OCI-LY7 (cell line): ENCODE results near the gene CINP. TPM values are rescaled to one million over a fixed set of nuclear protein-coding genes. Genes with fewer than 3 reads are reported as not detected.
A peak's percentile ranks its signal among the peaks of the same experiment; 100 is the strongest.

ENCODE experiments used
- BruUV-seq: library from RNA; stranded (reverse); fragments of 400-500 nt; replicated peaks from 2 replicates; lab custom pipeline; 2021; lab: Mats Ljungman, UMichigan
- CTCF ChIA-PET: fragments of 300-600 bp; sonication (Branson Sonifier 250); formaldehyde crosslinking; loops from one replicate; lab custom pipeline; 2022; ENCODE audit warnings: antibody characterized with exemption; ENCODE audit not compliant: unreplicated experiment; lab: Charles Lee
- POLR2A ChIA-PET: fragments of 300-600 bp; sonication (Branson Sonifier 250); formaldehyde crosslinking; loops from one replicate; lab custom pipeline; 2022; ENCODE audit warnings: antibody characterized with exemption; lab: Charles Lee
- DNase-seq: peaks from one replicate; pipeline ENCODE4 v3.0.0-alpha.2; 2015; ENCODE audit warnings: low spot score
- H2AFZ ChIP-seq: fragments of 200-600 bp; sonication (generic), shearing (Covaris generic); 2 replicates; pipeline ENCODE4 v1.6.1; 2014; ENCODE audit warnings: mild to moderate bottlenecking, antibody characterized with exemption, low read length, moderate library complexity
- H3K27ac ChIP-seq: fragments of 200-600 bp; sonication (generic); 2 replicates; pipeline ENCODE4 v1.5.1; 2014; ENCODE audit warnings: mixed run types, low read depth, mild to moderate bottlenecking, moderate library complexity, low read length, inconsistent platforms; ENCODE audit not compliant: poor library complexity, severe bottlenecking
- H3K36me3 ChIP-seq: fragments of 200-600 bp; sonication (generic); 2 replicates; pipeline ENCODE4 v1.6.1; 2014; ENCODE audit warnings: mild to moderate bottlenecking, antibody characterized with exemption, low read length, moderate library complexity, mixed read lengths; ENCODE audit not compliant: insufficient read depth
- H3K4me1 ChIP-seq: fragments of 200-600 bp; sonication (generic); 2 replicates; pipeline ENCODE4 v1.5.1; 2014; ENCODE audit warnings: mild to moderate bottlenecking, low read length; ENCODE audit not compliant: insufficient read depth, poor library complexity, severe bottlenecking
- H3K4me2 ChIP-seq: fragments of 200-600 bp; sonication (generic); 2 replicates; pipeline ENCODE4 v1.6.1; 2014; ENCODE audit warnings: mild to moderate bottlenecking, low read length
- H3K4me3 ChIP-seq: fragments of 200-600 bp; sonication (generic); 2 replicates; pipeline ENCODE4 v1.5.1; 2014; ENCODE audit warnings: mild to moderate bottlenecking, low read depth, low read length; ENCODE audit not compliant: poor library complexity, severe bottlenecking
- H3K79me2 ChIP-seq: fragments of 200-600 bp; sonication (generic); 2 replicates; pipeline ENCODE4 v1.6.1; 2016; ENCODE audit warnings: low read depth, mild to moderate bottlenecking, low read length, moderate library complexity, mixed read lengths; ENCODE audit not compliant: insufficient read depth
- H3K9me2 ChIP-seq: fragments of 200-600 bp; sonication (generic); 2 replicates; pipeline ENCODE4 v1.6.1; 2016; ENCODE audit warnings: mild to moderate bottlenecking, low read length, mixed read lengths; ENCODE audit not compliant: insufficient read depth
- H3K9me3 ChIP-seq: fragments of 200-600 bp; sonication (generic); 2 replicates; pipeline ENCODE4 v1.6.1; 2014; ENCODE audit warnings: mild to moderate bottlenecking, mixed run types, low read length, mixed read lengths
- H4K20me1 ChIP-seq: fragments of 200-600 bp; sonication (generic); 2 replicates; pipeline ENCODE4 v1.6.1; 2014; ENCODE audit warnings: mild to moderate bottlenecking, antibody characterized with exemption, low read length, moderate library complexity, mixed read lengths; ENCODE audit not compliant: insufficient read depth
- CTCF ChIP-seq: fragments of 200-600 bp; sonication (generic); conservative IDR thresholded peaks from 2 replicates; pipeline ENCODE4 v1.5.1; 2014; ENCODE audit warnings: mild to moderate bottlenecking, antibody characterized with exemption, low read length, moderate library complexity, mixed read lengths
- EZH2phosphoT487 ChIP-seq: fragments of 200-600 bp; sonication (generic); IDR thresholded peaks from 2 replicates; pipeline ENCODE4 v1.6.1; 2018; ENCODE audit warnings: low read depth, borderline replicate concordance, mild to moderate bottlenecking, mixed run types, antibody characterized with exemption, low read length, moderate library complexity, mixed read lengths
- intact Hi-C: fragments of 100-400 bp; cut with micrococcal nuclease; formaldehyde crosslinking; loops from one replicate; pipeline ENCODE4 v1.10.0; 2022; ENCODE audit not compliant: unreplicated experiment
- total RNA-seq, 2 experiments: library from RNA; depleted of rRNA in 1 of 2; stranded (reverse); fragments of >200 nt in 1 of 2; shearing (Covaris generic) in 1 of 2; gene quantifications; 2 replicates each; pipeline ENCODE4 v1.2.3, GENCODE V29; 2014 to 2022

The CINP gene
- total RNA-seq, 2 experiments from 2014 or later: 28.2 to 29.8 TPM

GRCh38 chr14:102325791-102326345 is 36.8 kb downstream of the CINP start:
- H3K4me1 ChIP-seq: peaks cover 8% of the 10 kb centered on the region
- intact Hi-C loops: no loop called here
- no peak overlapping the region for H3K4me2 ChIP-seq
- peaks cover under 1% of the 10 kb centered on the region; the same call in 1 of the 2 replicates for H3K79me2 ChIP-seq
- H3K4me3 ChIP-seq: no peak overlapping the region
- no peak for TF ChIP-seq CTCF
- no peak for TF ChIP-seq EZH2phosphoT487
- peaks cover 28% of the 10 kb centered on the region; the same call in 1 of the 2 replicates for H3K36me3 ChIP-seq
- no peak overlapping the region for H2AFZ ChIP-seq
- no peaks in the 10 kb centered on the region for H3K9me3 ChIP-seq
- H3K9me2 ChIP-seq: no peaks in the 10 kb centered on the region
- ChIA-PET POLR2A (interaction anchor here (0.6 kb wide), 1 partner anchor 42 kb away, joined by 3 read pairs; no protein-coding TSS in a partner anchor), CTCF (no interaction called here)
- no peaks in the 10 kb centered on the region for H4K20me1 ChIP-seq
- H3K27ac ChIP-seq: no peak overlapping the region
- no TSS peak for BruUV-seq
- no peak for DNase-seq

- H3K27ac ChIP-seq: no peak overlapping the region
- POLR2A ChIA-PET: interaction anchor here (0.5 to 0.6 kb wide), 3 partner anchors 31 to 265 kb away, joined by 3 to 10 read pairs (median 4); no protein-coding TSS in a partner anchor
- no peak overlapping the region for H2AFZ ChIP-seq
- no peaks in the 10 kb centered on the region for H4K20me1 ChIP-seq
- no peaks in the 10 kb centered on the region for H3K9me3 ChIP-seq
- no peak overlapping the region for H3K4me2 ChIP-seq
- H3K4me1 ChIP-seq: peaks cover 26% of the 10 kb centered on the region
- H3K79me2 ChIP-seq: peaks cover 10% of the 10 kb centered on the region; the same call in 1 of the 2 replicates
- DNase-seq: peak; percentile 65
- no peak for TF ChIP-seq EZH2phosphoT487
- peak; percentile 81 for TF ChIP-seq CTCF
- no peaks in the 10 kb centered on the region for H3K9me2 ChIP-seq
- intact Hi-C loops: no loop called here
- peaks cover 28% of the 10 kb centered on the region; the same call in 1 of the 2 replicates for H3K36me3 ChIP-seq
- no TSS peak for BruUV-seq
- CTCF ChIA-PET: no interaction called here
- H3K4me3 ChIP-seq: no peak overlapping the region
These were observed 39.6 kb downstream of the CINP start for GRCh38 chr14:102323102-102323501.
